NCI-H460 (cell line): ENCODE data around the gene GLRX5. TPM values are rescaled to one million over a fixed set of nuclear protein-coding genes. Genes with fewer than 3 reads are reported as not detected.
"Not testable (repeated sequence)": the region's sequence is repeated elsewhere in the genome, so short reads cannot be mapped to it uniquely, and the experiment has no call there.

Experiments
- DNase-seq: peaks from one replicate; pipeline ENCODE4 v3.0.0-alpha.2; 2016; ENCODE audit warnings: low read depth; ENCODE audit errors: extremely low read depth
- total RNA-seq: library from RNA; depleted of rRNA; stranded (reverse); fragments of >200 nt; shearing (Covaris generic); gene quantifications from 2 replicates; pipeline ENCODE4 v1.2.3, GENCODE V29; 2014

GLRX5 gene
- total RNA-seq, 1 experiment from 2014 or later, result 56.4 TPM

GRCh38 chr14:95498622-95499353 is 36.1 kb upstream of the GLRX5 start:
- no peak for DNase-seq

- no peak for DNase-seq
These were observed 35.5 kb upstream of the GLRX5 start for GRCh38 chr14:95499354-95499750.

GRCh38 chr14:95500201-95500681 is 34.6 kb upstream of the GLRX5 start:
- DNase-seq, result no peak

GRCh38 chr14:95500772-95501401 is 34.0 kb upstream of the GLRX5 start:
- DNase-seq, result no peak

- no peak for DNase-seq
These were observed 32.4 kb upstream of the GLRX5 start for GRCh38 chr14:95502381-95502950.

GRCh38 chr14:95503365-95504134 is 31.3 kb upstream of the GLRX5 start:
- no peak for DNase-seq

- no peak for DNase-seq
These were observed 30.5 kb upstream of the GLRX5 start for GRCh38 chr14:95504135-95505029.

- DNase-seq, result no peak
These were observed 29.7 kb upstream of the GLRX5 start for GRCh38 chr14:95505030-95505589.

GRCh38 chr14:95507174-95507573 is 27.7 kb upstream of the GLRX5 start:
- DNase-seq, result no peak

GRCh38 chr14:95507701-95508103 is 27.1 kb upstream of the GLRX5 start:
- DNase-seq, result no peak

GRCh38 chr14:95508377-95508776 is 26.5 kb upstream of the GLRX5 start:
- DNase-seq, result no peak

GRCh38 chr14:95509495-95509894 is 25.4 kb upstream of the GLRX5 start:
- no peak for DNase-seq

GRCh38 chr14:95510344-95510743 is 24.5 kb upstream of the GLRX5 start:
- DNase-seq, result not testable (repeated sequence)

- no peak for DNase-seq
These were observed 24.0 kb upstream of the GLRX5 start for GRCh38 chr14:95510804-95511203.

- DNase-seq, result no peak
These were observed 23.2 kb upstream of the GLRX5 start for GRCh38 chr14:95511687-95512086.

GRCh38 chr14:95513291-95513690 is 21.6 kb upstream of the GLRX5 start:
- no peak for DNase-seq

GRCh38 chr14:95514131-95515079 is 20.4 kb upstream of the GLRX5 start:
- DNase-seq, result no peak

GRCh38 chr14:95515080-95515489 is 19.8 kb upstream of the GLRX5 start:
- no peak for DNase-seq
